KOPT-K1 (cell line): ENCODE measurements around the gene MUC22.
"Not testable (repeated sequence)": the region's sequence is repeated elsewhere in the genome, so short reads cannot be mapped to it uniquely, and the experiment has no call there.

ENCODE experiments used
- H3K27ac ChIP-seq: fragments of 200-600 bp; sonication (generic); 2 replicates; pipeline ENCODE4 v1.5.1; 2016; ENCODE audit warnings: antibody characterized with exemption, mild to moderate bottlenecking, low read depth, low read length; ENCODE audit not compliant: poor library complexity, severe bottlenecking
- H3K36me3 ChIP-seq: fragments of 200-600 bp; sonication (generic); 2 replicates; pipeline ENCODE4 v1.5.1; 2017; ENCODE audit warnings: antibody characterized with exemption, mild to moderate bottlenecking, low read length, moderate library complexity; ENCODE audit not compliant: insufficient read depth
- H3K9me3 ChIP-seq: fragments of 200-600 bp; sonication (generic); 2 replicates; pipeline ENCODE4 v1.5.1; 2017; ENCODE audit warnings: antibody characterized with exemption, low read length, mild to moderate bottlenecking; ENCODE audit not compliant: insufficient read depth, poor library complexity, severe bottlenecking

MUC22 gene

DNA sequence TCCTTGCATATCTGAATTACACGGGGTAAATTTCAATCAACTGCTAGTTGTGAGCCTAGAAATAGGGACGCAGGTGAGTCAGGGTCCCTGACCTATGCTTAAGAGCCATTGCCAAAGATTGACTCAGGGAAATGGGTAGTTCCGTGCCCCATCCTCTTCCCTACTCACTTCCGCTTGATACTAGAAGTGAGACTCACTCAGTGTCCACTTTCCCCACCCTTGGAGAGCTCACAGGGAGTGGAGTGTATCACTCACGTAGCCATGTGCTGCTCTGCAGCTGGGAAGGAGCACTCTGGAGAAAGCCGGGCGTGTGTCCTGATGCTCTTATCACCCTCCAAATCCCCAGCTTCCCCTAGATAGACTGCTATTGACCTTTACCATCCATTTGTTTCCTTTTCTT lies 543 bp upstream of the MUC22 start:
- Histone ChIP-seq H3K9me3 (peaks cover 6% of the 10 kb centered on the region), H3K36me3 (no peaks in the 10 kb centered on the region), H3K27ac (no peak overlapping the region)

DNA sequence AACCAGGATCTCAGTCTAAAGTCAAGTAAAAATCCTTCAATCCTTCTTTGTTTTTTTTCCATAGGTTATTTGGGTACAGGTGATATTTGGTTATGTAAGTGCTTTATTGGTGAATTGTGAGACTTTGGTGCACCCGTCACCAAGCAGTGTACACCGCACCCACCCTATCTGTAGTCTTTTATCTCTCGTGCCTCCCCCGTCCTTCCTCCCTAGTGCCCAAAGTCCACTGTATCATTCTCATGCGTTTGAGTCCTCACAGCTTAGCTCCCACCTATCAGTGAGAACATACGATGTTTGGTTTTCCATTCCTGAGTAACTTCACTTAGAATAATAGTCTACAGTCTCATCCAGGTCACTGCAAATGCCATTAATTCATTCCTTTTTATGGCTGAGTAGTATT lies 879 bp downstream of the MUC22 start:
- Histone ChIP-seq H3K36me3 (no peaks in the 10 kb centered on the region), H3K9me3 (peaks cover 20% of the 10 kb centered on the region), H3K27ac (no peak overlapping the region)

DNA sequence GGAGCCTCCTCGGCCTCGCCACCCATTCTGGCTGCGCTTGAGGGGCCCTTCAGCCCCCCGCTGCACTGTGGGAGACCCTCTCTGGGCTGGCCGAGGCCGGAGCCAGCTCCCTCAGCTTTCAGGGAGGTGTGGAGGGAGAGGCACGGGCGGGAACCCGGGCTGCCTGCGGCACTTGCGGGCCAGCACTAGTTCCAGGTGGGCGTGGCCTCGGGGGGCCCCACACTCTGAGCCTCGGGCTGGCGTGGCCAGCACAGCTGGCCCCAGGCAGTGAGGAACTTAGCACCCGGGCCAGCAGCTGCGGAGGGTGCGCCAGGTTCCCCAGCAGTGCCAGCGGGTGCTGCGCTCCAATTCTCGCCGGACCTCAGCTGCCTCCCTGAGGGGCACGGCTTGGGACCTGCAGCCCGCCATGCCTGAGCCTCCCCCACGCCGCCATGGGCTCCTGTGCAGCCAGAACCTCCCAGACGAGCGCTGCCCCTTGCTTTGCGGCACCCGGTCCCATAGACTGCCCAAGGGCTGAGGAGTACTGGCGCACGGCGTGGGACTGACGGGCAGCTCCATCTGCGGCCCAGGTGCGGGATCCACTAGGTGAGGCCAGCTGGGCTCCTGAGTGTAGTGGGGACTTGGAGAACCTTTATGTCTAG lies 6.5 kb downstream of the MUC22 start:
- Histone ChIP-seq H3K9me3 (peaks cover 23% of the 10 kb centered on the region), H3K27ac (no peak overlapping the region), H3K36me3 (no peaks in the 10 kb centered on the region)

DNA sequence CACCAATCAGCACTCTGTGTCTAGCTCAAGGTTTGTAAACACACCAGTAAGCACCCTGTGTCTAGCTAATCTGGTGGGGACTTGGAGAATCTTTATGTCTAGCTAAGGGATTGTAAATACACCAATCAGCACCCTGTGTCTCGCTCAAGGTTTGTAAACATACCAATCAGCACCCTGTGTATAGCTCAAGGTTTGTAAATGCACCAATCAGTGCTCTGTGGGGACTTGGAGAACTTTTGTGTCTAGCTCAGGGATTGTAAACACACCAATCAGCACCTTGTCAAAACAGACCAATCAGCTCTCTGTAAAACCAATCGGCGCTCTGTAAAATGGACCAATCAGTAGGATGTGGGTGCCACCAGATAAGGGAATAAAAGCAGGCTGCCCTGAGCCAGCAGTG lies 7.2 kb downstream of the MUC22 start:
- not testable (repeated sequence) for H3K27ac ChIP-seq
- peaks cover 23% of the 10 kb centered on the region for H3K9me3 ChIP-seq

DNA sequence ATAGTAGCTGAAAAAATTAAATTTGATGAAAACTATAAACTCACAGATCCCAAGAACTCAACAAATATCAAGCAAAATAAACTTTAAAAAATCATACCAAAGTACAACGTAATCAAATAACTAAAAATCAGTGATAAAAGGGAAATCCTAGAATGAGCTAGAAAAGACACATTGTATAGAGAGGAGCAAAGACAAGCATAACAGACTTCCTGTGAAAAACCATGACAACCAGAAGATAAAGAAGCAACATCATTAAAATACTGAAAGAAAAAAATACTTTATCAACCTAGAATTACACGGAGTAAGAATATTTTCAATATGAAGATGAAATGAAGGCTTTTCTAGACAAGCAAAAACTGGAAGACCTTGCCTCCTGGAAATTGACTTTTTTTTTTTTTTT lies 9.8 kb downstream of the MUC22 start:
- Histone ChIP-seq H3K27ac (no peak overlapping the region), H3K36me3 (no peaks in the 10 kb centered on the region), H3K9me3 (peaks cover 14% of the 10 kb centered on the region)

More for the DNA sequence above, 7.2 kb downstream of the MUC22 start:
- H3K36me3 ChIP-seq: not testable (repeated sequence)

DNA sequence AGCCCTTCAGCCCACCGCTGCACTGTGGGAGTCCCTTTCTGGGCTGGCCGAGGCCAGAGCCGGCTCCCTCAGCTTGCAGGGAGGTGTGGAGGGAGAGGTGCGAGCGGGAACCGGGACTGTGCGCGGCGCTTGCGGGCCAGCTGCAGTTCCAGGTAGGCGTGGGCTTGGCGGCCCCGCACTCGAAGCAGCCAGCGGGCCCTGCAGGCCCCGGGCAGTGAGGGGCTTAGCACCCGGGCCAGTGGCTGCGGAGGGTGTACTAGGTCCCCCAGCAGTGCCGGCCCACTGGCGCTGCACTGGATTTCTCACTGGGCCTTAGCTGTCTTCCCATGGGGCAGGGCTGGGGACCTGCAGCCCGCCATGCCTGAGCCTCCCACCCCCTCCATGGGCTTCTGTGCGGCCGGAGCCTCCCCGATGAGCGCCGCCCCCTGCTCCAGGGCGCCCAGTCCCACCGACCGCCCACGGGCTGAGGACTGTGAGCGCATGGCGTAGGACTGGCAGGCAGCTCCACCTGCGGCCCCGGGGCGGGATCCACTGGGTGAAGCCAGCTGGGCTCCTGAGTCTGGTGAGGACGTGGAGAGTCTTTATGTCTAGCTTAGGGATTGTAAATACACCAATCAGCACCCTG lies 10.5 kb downstream of the MUC22 start:
- not testable (repeated sequence) for H3K9me3 ChIP-seq, H3K27ac ChIP-seq, H3K36me3 ChIP-seq

DNA sequence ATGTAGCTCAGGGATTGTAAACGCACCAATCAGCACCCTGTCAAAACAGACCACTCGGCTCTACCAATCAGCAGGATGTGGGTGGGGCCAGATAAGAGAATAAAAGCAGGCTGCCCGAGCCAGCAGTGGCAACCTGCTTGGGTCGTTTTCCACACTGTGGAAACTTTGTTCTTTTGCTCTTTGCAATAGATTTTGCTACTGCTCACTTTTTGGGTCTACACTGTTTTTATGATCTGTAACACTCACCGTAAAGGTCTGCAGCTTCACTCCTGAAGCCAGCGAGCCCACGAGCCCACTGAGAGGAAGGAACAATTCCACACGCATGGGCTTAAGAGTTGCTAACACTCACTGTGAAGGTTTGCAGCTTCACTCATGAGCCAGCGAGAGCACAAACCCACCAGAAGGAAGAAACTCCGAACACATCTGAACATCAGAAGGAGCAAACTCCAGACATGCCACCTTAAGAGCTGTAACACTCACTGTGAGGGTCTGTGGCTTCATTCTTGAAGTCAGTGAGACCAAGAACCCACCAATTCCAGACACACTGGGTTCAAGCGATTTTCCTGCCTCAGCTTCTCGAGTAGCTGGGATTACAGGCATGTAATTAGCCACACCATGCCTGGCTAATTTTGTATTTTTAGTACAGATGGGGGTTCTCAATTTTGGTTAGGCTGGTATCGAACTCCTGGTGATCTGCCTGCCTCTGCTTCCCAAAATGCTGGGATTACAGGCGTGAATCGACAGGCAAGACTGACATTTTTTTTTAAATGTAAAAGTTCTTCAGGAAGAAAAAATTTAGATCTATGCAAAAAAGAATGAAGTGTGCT lies 11.6 kb downstream of the MUC22 start:
- not testable (repeated sequence) for H3K36me3 ChIP-seq, H3K27ac ChIP-seq, H3K9me3 ChIP-seq

DNA sequence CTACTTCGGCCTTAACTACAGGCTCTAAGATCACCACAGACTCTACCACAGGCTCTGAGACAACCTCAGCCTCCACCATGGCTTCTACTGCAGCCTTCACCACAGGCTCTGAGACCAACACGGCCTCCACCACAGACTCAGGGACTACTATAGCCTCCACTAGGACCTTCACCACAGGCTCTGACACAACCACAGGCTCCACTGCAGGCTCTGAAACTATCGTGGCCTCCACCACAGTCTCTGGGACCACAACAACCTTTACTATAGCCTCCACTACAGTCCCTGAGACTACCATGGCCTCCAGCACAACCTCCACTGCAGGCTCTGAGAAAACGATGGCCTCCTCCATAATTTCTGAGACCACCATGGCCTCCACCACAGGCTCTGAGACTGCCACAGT lies 15.3 kb downstream of the MUC22 start:
- Histone ChIP-seq H3K9me3 (peaks cover 5% of the 10 kb centered on the region), H3K36me3 (no peaks in the 10 kb centered on the region), H3K27ac (no peak overlapping the region)

DNA sequence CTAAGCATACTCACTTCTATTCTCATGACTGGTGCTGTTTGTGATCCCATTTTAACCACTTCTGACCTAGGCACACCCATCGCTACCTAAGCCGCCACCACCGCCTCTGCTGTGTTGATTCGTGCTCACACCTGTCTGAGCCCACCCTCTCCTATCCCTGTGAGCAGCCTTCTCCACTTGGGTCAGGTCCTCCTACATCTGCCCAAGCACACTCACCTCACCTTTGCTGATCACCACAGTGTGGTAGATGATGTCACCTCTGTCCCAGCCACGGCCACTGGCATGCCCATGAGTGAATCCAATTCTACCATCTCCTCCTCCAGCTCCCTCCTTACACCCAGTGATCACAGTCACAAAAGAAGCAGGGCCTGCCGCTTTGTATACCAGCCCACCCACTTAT lies 20.8 kb downstream of the MUC22 start:
- H3K27ac ChIP-seq: no peak overlapping the region
- no peaks in the 10 kb centered on the region for H3K36me3 ChIP-seq
- peaks cover 3% of the 10 kb centered on the region for H3K9me3 ChIP-seq

DNA sequence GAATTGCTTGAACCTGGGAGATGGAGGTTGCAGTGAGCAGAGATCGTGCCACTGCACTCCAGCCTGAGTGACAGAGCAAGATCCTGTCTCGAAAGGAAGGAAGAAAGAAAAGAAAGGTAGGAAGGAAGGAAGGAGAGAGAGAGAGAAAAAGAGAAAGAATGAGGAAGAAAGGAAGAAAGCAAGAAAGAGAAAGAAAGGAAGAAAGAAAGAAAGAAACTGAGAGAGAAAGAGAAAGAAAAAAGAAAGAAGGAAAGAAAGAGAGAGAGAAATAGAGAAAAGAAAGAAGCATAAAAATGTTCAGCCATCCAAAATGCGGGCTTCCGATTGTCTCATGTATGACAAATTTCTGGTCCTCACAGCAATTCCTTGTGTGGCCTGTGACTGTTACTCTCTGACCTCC lies 22.8 kb downstream of the MUC22 start:
- H3K27ac ChIP-seq: no peak overlapping the region
- H3K36me3 ChIP-seq: no peaks in the 10 kb centered on the region
- no peaks in the 10 kb centered on the region for H3K9me3 ChIP-seq

DNA sequence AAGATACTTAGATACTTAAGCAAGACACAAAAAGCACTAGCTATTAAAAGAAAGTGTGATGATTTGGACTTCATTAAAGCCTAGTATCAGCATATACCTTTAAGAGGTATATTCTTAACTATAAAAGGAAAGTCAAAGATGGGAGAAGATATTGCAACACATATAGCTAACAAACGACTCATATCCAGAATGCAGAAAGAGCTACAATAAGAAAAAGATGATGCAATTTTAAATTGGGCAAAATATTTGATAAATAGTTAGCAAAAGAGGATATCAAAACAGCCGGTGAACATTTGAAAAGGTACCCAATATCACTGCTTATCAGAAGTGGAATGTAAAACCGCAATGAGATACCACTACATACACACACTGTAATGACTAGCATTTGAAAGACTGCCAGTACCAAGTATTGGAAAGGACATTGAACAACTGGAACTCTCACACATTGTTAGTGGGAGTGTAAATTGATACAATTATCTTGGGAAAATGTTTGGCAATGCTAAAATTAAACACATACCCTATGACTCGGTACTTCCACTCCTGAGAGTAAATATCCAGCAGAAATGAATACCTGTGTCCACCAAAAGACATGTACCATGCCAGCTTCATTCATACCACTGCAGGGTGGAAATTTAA lies 25.7 kb downstream of the MUC22 start:
- Histone ChIP-seq H3K9me3 (no peaks in the 10 kb centered on the region), H3K27ac (no peak overlapping the region), H3K36me3 (no peaks in the 10 kb centered on the region)

DNA sequence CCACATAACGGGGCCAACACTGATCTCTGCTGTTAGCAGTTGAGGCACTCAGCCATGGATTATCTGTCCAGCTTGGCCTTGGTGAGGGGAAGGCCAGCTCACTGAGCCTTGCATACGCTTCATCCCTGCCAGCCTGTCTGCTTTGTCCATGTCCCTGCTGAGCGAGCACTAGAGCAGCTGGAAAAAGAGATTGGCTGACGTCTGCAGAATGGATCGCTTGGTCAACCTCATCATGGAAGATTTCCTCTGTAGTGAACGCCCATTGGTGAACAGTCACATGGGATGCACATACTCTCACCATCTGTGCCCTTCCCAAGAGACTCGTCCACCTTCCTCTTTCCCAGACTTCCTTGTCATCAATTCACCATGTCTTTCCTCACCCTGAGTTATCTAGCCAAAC lies 26.9 kb downstream of the MUC22 start:
- Histone ChIP-seq H3K9me3 (no peaks in the 10 kb centered on the region), H3K36me3 (no peaks in the 10 kb centered on the region), H3K27ac (no peak overlapping the region)

DNA sequence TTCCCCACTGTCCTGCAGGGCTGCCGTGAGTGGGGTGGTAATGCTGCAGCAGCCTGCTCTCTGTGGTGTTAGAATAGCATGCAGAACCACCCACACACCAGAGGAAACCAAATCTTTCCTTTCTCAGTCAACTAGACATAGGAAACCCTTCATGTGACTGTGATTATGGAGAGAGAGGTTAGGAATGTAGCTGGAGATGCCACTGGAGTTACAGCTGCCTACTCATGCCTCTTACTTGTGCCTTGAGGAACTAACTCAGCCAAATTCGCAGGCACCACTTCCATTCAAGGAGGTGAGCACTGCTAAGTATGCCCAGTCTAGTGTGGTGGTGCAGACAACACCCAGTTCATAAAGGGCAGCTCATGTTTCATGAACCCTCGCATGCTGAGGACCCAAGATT lies 27.4 kb downstream of the MUC22 start:
- Histone ChIP-seq H3K27ac (no peak overlapping the region), H3K9me3 (no peaks in the 10 kb centered on the region), H3K36me3 (no peaks in the 10 kb centered on the region)

DNA sequence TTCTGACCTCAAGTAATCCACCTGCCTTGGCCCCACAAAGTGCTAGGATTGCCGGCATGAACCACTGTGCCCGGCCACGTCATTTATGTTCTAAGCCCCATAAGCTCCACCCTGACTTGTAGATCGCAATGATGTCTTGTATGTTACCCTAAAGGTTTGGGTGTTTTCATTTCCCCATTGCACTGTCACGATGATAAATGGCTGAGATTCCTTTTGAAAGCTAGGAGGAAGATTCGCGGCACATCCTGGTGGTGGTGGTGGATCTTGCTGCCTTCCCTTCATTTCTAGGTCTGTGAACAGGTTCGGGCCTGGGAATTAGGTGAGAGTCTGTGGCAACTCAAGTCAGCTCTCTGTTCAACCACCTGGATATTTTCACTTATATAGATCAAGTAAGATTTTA lies 28.3 kb downstream of the MUC22 start:
- no peak overlapping the region for H3K27ac ChIP-seq
- no peaks in the 10 kb centered on the region for H3K36me3 ChIP-seq
- no peaks in the 10 kb centered on the region for H3K9me3 ChIP-seq

DNA sequence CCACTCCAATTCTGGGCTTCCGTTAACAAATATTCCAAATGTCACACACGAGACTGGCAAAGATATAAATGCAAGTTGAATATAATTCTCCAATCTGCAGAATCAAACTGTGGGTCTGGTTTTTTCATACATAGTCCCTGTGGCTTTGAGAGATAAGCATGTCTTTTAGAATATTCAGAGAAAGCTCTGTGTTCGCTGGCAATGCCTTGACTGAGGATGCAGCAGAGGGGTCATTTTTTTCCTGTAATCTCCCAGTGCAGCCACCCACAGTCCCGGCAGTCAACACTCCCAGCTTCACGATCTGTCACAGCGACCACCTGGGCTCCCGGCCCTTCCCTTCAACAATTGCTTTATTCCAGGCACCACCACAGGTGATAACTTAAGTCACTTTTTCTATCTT lies 30.5 kb downstream of the MUC22 start:
- H3K9me3 ChIP-seq: no peaks in the 10 kb centered on the region
- no peaks in the 10 kb centered on the region for H3K36me3 ChIP-seq
- no peak overlapping the region for H3K27ac ChIP-seq
